ENCODE data around the gene CCM2.
"Not testable (repeated sequence)": the region's sequence is repeated elsewhere in the genome, so short reads cannot be mapped to it uniquely, and the experiment has no call there.

Gene CCM2

DNA sequence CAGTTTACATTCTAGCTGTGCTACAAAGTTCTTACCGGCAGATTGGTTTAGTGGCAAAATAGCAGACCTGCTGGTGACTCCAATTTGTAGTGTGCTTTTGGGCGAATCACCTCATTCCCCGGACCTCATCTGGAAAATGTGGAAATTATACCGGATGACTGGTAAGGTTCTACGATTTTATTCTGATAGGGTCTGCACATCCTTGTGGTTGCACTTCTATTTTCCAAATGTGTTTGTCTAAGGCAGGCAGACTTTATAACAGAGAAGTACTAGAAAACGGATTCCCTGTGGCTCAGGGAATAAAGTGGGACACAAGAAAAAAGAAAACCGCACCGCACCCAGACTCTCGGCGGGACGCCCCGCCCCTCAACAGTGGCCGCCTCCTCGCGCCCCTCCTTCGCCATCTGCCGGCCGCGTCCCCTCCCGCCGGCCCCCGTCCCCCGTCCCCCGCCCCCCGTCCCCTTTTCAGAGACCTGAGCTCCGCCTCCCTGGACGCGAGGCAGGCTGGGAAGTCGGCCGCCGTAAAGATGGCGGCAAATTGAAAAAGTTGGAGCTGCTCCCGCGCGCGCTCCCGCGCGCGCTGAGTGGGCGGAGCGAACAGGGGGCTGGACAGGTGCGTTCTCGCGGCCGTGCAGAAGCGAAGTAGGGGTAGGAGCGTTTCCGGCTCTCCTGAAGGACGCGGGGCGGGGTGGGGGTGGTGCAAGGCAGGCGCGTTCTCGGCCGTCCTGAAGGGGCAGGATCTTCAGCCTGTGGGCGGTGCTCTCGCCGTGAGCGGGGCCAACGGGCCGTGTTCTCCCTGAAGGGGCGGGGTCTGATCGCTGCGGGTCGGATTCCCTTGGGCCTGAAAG is 532 bp upstream of the CCM2 start:
- DNase-seq (ENCODE audit: low read depth in 1 of 2, low spot score in 1 of 2): peak; percentile 97 to 100

GRCh38 chr7:45001138-45001694 is 1.2 kb downstream of the CCM2 start:
- DNase-seq (ENCODE audit: low read depth in 1 of 2, low spot score in 1 of 2): peak in 1 of 2 donors; percentile 70

GRCh38 chr7:45001826-45002225 is 1.8 kb downstream of the CCM2 start:
- DNase-seq (ENCODE audit: low read depth in 1 of 2, low spot score in 1 of 2): no peak

GRCh38 chr7:45003789-45004188 is 3.8 kb downstream of the CCM2 start:
- no peak for DNase-seq (ENCODE audit: low read depth in 1 of 2, low spot score in 1 of 2)

- no peak for DNase-seq (ENCODE audit: low read depth in 1 of 2, low spot score in 1 of 2)
Observed at GRCh38 chr7:45007106-45007505, 7.1 kb downstream of the CCM2 start.

DNA sequence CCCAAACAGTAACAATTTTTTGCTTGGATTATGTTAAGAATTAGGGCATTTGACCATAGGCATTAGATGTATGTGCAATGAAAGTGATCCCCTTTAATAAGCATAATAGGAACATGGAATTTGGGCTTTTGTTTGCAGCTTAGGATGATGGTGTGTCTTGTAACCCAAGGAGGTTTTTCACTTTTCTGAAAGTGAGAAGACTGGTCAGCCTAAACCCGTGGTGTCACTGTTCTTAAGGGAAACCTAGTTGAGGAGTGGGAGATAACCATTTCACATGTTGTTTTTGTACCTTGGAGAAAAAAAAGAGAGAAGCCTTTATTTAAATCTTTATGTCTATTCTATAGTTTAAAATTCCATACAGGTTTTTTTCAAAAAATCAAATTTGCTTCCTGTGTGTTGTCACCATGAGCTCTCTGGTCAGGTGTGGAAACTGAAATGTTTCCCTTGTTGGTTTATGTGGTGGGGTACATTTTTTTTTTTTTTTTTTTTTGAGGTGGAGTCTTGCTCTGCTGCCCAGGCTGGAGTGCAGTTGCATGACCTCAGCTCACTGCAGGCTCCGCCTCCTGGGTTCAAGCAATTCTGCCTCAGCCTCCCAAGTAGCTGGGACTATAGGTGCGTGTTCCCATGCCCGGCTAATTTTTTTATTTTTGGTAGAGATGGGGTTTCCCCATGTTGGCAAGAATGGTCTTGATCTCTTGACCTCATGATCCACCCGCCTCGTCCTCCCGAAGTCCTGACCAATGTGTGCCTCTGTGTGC is 7.7 kb downstream of the CCM2 start:
- DNase-seq (ENCODE audit: low read depth in 1 of 2, low spot score in 1 of 2): no peak

- DNase-seq (ENCODE audit: low read depth in 1 of 2, low spot score in 1 of 2): no peak
Observed at GRCh38 chr7:45013465-45013967, 13.5 kb downstream of the CCM2 start.

GRCh38 chr7:45015313-45015712 is 15.3 kb downstream of the CCM2 start:
- DNase-seq (ENCODE audit: low read depth in 1 of 2, low spot score in 1 of 2): no peak

DNA sequence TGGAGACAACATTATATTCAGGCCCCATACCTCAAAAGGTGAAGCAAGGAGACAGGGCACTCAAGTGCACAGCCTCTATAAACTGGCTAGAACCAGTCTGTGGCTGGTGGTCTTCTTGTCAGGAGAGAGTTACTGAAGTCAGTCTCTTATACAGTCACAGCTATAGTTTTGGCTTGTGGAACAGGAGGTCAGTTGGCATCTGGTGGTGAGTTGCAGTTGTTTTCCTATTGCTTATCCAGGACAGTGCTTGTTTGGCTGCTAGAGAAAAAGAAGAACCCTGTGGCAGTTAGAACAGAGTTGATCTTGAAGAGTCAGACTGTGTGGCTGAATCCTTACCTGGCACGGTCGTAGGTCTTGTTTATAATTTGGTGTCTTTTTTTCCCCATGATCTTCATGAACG is 17.3 kb downstream of the CCM2 start:
- no peak for DNase-seq (ENCODE audit: low read depth in 1 of 2, low spot score in 1 of 2)

- DNase-seq (ENCODE audit: low read depth in 1 of 2, low spot score in 1 of 2): no peak
Observed at GRCh38 chr7:45020915-45021314, 20.9 kb downstream of the CCM2 start.

- no peak for DNase-seq (ENCODE audit: low read depth in 1 of 2, low spot score in 1 of 2)
Observed at GRCh38 chr7:45021604-45022296, 21.7 kb downstream of the CCM2 start.

DNA sequence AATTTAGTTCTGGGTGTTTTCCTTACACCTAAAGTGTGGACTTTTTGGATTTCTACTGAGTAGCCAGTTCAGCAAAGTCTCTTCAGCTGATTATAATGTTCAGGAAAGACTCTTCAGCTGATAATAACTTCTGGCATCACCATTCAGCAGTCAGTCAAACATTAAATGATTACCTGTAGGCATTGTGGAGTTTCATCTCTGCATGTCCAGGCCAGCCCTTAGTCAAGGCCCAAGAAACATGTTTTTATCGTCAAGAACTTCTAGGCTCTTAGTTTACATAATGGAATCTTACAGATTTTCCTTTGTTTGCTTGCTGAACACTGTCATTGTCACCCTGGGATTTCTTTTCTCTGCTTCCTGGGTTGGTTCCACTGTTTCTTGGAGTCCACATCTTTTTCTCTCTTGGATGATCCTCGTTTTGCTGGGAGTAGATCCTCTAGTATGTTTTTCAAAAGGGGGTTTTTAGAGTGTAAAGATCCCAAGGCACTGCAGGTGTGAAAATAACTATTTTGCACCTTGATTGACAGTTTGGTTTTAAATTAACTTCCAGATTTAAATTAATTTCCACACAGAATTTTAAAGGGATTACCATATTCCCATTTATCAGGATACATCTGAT is 24.2 kb downstream of the CCM2 start:
- no peak for DNase-seq (ENCODE audit: low read depth in 1 of 2, low spot score in 1 of 2)

DNA sequence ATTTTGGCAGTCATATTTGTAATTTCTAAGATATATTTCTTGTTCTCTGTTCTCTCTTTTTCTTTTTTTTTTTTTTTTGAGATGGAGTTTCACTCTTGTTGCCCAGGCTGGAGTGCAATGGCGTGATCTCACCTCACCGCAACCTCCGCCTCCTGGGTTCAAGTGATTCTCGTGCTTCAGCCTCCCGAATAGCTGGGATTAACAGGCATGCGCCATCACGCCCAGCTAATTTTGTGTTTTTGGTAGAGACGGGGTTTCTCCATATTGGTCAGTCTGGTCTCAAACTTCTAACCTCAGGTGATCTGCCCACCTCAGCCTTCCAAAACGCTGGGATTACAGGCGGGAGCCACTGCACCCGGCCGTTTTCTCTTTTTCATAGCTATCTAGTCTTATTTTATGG is 25.5 kb downstream of the CCM2 start:
- not testable (repeated sequence) for DNase-seq (ENCODE audit: low read depth in 1 of 2, low spot score in 1 of 2)

GRCh38 chr7:45026013-45026412 is 26.0 kb downstream of the CCM2 start:
- DNase-seq (ENCODE audit: low read depth in 1 of 2, low spot score in 1 of 2): no peak

GRCh38 chr7:45026984-45027773 is 27.2 kb downstream of the CCM2 start:
- no peak for DNase-seq (ENCODE audit: low read depth in 1 of 2, low spot score in 1 of 2)

- DNase-seq (ENCODE audit: low read depth in 1 of 2, low spot score in 1 of 2): no peak
Observed at GRCh38 chr7:45027774-45028114, 27.7 kb downstream of the CCM2 start.

GRCh38 chr7:45028138-45028919 is 28.3 kb downstream of the CCM2 start:
- no peak for DNase-seq (ENCODE audit: low read depth in 1 of 2, low spot score in 1 of 2)

- DNase-seq (ENCODE audit: low read depth in 1 of 2, low spot score in 1 of 2): no peak
Observed at GRCh38 chr7:45028920-45029344, 28.9 kb downstream of the CCM2 start.

- no peak for DNase-seq (ENCODE audit: low read depth in 1 of 2, low spot score in 1 of 2)
Observed at GRCh38 chr7:45031829-45032228, 31.8 kb downstream of the CCM2 start.

Measured in activated CD4-positive, alpha-beta T cell treated with anti-CD3 and anti-CD28 coated beads, Interleukin-2, amount 50 U/mL, for 24 hours (primary cell).